ENCODE measurements around the gene SCAMP2.

GRCh38 chr15:74794248-74794969 is 78.8 kb downstream of the SCAMP2 start:
- TF ChIP-seq RAD21 (IDR thresholded peaks at IDR 0.05; ENCODE audit: low read depth) (no peak), REST (IDR thresholded peaks at IDR 0.05; ENCODE audit: low read depth) (no peak), MAX (IDR thresholded peaks at IDR 0.05) (no peak), TCF12 (IDR thresholded peaks at IDR 0.05; ENCODE audit: low read depth) (no peak), FOXM1 (IDR thresholded peaks at IDR 0.05; ENCODE audit: borderline replicate concordance, low read depth) (no peak), EP300 (IDR thresholded peaks at IDR 0.05; ENCODE audit: borderline replicate concordance) (no peak), TAF1 (IDR thresholded peaks at IDR 0.05; ENCODE audit: low read depth) (no peak), CEBPB (IDR thresholded peaks at IDR 0.05) (no peak)

Data from Ishikawa (cell line).